Uterus (tissue), 2 donors: ENCODE measurements around the gene CR1.

Experiments used
- POLR2A ChIP-seq, 2 donors: fragments of 450-650 bp; IDR thresholded peaks; one replicate each; pipeline ENCODE4 v1.6.1; 2016; ENCODE audit warnings: antibody characterized with exemption in 2 of 2, mild to moderate bottlenecking in 1 of 2, moderate library complexity in 1 of 2
- TF ChIP-seq, protein P1 (sequence below), 4 experiments: fragments of 200-600 bp in 2 of 4; fragments of 450-650 bp in 2 of 4; sonication (generic) in 2 of 4; IDR thresholded peaks; one replicate each; pipeline ENCODE4 v1.5.1; 2016 to 2019; ENCODE audit warnings: antibody characterized with exemption in 4 of 4, mild to moderate bottlenecking in 2 of 4, moderate library complexity in 1 of 4

DNA sequence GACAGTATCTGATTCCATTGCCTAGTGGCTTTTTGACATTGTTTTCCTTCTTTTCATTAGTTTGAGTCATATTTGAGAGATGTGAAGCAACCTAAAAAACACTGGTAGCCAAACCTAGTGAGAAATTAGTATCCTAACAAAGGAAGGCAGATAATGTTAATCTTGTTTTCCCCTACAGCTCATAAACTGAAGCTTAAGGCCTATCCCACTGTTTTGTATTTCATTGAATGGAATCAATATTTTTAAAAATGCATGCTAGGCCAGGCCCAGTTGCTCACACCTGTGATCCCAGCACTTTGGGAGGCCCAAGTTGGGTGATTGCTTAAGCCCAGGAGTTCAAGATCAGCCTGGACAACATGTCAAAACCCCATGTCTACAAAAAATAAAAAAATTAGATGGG, 150.2 kb downstream of the CR1 start:
- TF ChIP-seq, protein P1, sequence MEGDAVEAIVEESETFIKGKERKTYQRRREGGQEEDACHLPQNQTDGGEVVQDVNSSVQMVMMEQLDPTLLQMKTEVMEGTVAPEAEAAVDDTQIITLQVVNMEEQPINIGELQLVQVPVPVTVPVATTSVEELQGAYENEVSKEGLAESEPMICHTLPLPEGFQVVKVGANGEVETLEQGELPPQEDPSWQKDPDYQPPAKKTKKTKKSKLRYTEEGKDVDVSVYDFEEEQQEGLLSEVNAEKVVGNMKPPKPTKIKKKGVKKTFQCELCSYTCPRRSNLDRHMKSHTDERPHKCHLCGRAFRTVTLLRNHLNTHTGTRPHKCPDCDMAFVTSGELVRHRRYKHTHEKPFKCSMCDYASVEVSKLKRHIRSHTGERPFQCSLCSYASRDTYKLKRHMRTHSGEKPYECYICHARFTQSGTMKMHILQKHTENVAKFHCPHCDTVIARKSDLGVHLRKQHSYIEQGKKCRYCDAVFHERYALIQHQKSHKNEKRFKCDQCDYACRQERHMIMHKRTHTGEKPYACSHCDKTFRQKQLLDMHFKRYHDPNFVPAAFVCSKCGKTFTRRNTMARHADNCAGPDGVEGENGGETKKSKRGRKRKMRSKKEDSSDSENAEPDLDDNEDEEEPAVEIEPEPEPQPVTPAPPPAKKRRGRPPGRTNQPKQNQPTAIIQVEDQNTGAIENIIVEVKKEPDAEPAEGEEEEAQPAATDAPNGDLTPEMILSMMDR (IDR thresholded peaks at IDR 0.05): no peak
- no peak for TF ChIP-seq POLR2A (IDR thresholded peaks at IDR 0.05)
